PC-9 (cell line): ENCODE measurements around the gene AOAH. TPM values are rescaled to one million over a fixed set of nuclear protein-coding genes. Genes with fewer than 3 reads are reported as not detected.

Experiments
- BruUV-seq: library from RNA; stranded (reverse); fragments of 400-500 nt; replicated peaks from 2 replicates; lab custom pipeline; 2021; lab: Mats Ljungman, UMichigan
- CTCF ChIA-PET: fragments of 300-600 bp; sonication (Branson Sonifier 250); formaldehyde crosslinking; loops from one replicate; lab custom pipeline; 2022; ENCODE audit warnings: antibody characterized with exemption; lab: Charles Lee
- POLR2A ChIA-PET: fragments of 300-600 bp; sonication (Branson Sonifier 250); formaldehyde crosslinking; loops from one replicate; lab custom pipeline; 2022; ENCODE audit warnings: antibody characterized with exemption; ENCODE audit not compliant: unreplicated experiment; lab: Charles Lee
- DNase-seq, 2 experiments: peaks; one replicate each; pipeline versions ENCODE4 v3.0.0 to v3.0.0-alpha.2; 2015 to 2022; ENCODE audit warnings: mixed read lengths in 1 of 2
- H2AFZ ChIP-seq: fragments of 200-600 bp; sonication (generic); 2 replicates; pipeline ENCODE4 v1.8.1; 2017; ENCODE audit warnings: antibody characterized with exemption
- H3F3A ChIP-seq: fragments of 200-600 bp; sonication (generic); 2 replicates; pipeline ENCODE4 v1.8.1; 2017; ENCODE audit warnings: antibody characterized with exemption, mild to moderate bottlenecking, low read depth; ENCODE audit not compliant: insufficient read depth
- H3K27ac ChIP-seq: fragments of 200-600 bp; sonication (generic); 2 replicates; pipeline ENCODE4 v1.6.1; 2016; ENCODE audit warnings: mixed run types
- H3K27me3 ChIP-seq: fragments of 200-600 bp; sonication (generic); 2 replicates; pipeline ENCODE4 v1.6.1; 2016; ENCODE audit warnings: low read depth, mixed run types; ENCODE audit not compliant: insufficient read depth
- H3K36me3 ChIP-seq: fragments of 200-600 bp; sonication (generic); 2 replicates; pipeline ENCODE4 v1.6.1; 2016; ENCODE audit warnings: low read depth, mixed run types
- H3K4me1 ChIP-seq: fragments of 200-600 bp; sonication (generic); replicated peaks from 2 replicates; pipeline ENCODE4 v1.6.1; 2016; ENCODE audit warnings: mixed run types; ENCODE audit not compliant: insufficient read depth
- H3K4me2 ChIP-seq: fragments of 200-600 bp; sonication (generic); 2 replicates; pipeline ENCODE4 v1.6.1; 2017; ENCODE audit warnings: mixed run types
- H3K4me3 ChIP-seq: fragments of 200-600 bp; sonication (generic); 2 replicates; pipeline ENCODE4 v1.6.1; 2016; ENCODE audit warnings: mixed run types
- H3K79me2 ChIP-seq: fragments of 200-600 bp; sonication (generic); 2 replicates; pipeline ENCODE4 v1.6.1; 2017; ENCODE audit warnings: low read depth, mixed run types
- H3K9me2 ChIP-seq: fragments of 200-600 bp; sonication (generic); 2 replicates; pipeline ENCODE4 v1.8.1; 2017; ENCODE audit warnings: mild to moderate bottlenecking; ENCODE audit not compliant: insufficient read depth
- H3K9me3 ChIP-seq: fragments of 200-600 bp; sonication (generic); 2 replicates; pipeline ENCODE4 v1.8.1; 2016; ENCODE audit warnings: low read depth; ENCODE audit not compliant: insufficient read depth
- H4K20me1 ChIP-seq: fragments of 200-600 bp; sonication (generic); 2 replicates; pipeline ENCODE4 v1.8.1; 2017; ENCODE audit not compliant: insufficient read depth
- EZH2 ChIP-seq: fragments of 200-600 bp; sonication (generic); IDR thresholded peaks from 2 replicates; pipeline ENCODE4 v1.8.0; 2017; ENCODE audit warnings: antibody characterized with exemption, low read depth
- intact Hi-C: fragments of 100-400 bp; cut with micrococcal nuclease; formaldehyde crosslinking; loops from one replicate; pipeline ENCODE4 v1.10.0; 2022; ENCODE audit not compliant: unreplicated experiment
- total RNA-seq: library from RNA; stranded (reverse); gene quantifications from 2 replicates; pipeline ENCODE4 v1.2.3, GENCODE V29; 2021
- TF ChIP-seq, protein P1 (sequence below): fragments of 200-600 bp; sonication (generic); conservative IDR thresholded peaks from 2 replicates; pipeline ENCODE4 v1.6.1; 2017; ENCODE audit warnings: mixed run types, antibody characterized with exemption, mild to moderate bottlenecking, moderate library complexity

Gene AOAH
- total RNA-seq, 1 experiment from 2014 or later = not detected

DNA sequence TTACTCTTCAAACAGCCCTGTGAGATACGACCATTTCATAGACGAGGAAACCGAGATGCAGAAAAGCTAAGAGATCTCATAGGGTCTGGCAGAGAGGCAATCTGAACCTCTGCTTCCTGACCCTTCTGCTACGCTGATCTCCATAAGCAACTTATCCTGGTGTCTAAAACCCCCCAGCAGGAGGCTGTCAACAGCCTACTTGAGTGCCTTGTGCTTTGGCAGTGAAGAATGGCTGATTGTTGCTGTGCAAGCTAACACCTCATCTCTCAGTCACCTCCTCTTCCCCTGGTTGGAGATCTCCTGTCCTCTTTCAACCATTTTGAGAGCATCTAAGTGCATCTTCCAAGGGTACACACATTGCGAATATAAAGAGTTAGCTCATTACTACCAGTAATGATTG lies 86.2 kb downstream of the AOAH start:
- intact Hi-C loops = no loop called here
- no peaks in the 10 kb centered on the region for H3F3A ChIP-seq
- no peak overlapping the region for H2AFZ ChIP-seq
- TF ChIP-seq EZH2 = no peak
- TF ChIP-seq, protein P1, sequence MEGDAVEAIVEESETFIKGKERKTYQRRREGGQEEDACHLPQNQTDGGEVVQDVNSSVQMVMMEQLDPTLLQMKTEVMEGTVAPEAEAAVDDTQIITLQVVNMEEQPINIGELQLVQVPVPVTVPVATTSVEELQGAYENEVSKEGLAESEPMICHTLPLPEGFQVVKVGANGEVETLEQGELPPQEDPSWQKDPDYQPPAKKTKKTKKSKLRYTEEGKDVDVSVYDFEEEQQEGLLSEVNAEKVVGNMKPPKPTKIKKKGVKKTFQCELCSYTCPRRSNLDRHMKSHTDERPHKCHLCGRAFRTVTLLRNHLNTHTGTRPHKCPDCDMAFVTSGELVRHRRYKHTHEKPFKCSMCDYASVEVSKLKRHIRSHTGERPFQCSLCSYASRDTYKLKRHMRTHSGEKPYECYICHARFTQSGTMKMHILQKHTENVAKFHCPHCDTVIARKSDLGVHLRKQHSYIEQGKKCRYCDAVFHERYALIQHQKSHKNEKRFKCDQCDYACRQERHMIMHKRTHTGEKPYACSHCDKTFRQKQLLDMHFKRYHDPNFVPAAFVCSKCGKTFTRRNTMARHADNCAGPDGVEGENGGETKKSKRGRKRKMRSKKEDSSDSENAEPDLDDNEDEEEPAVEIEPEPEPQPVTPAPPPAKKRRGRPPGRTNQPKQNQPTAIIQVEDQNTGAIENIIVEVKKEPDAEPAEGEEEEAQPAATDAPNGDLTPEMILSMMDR = no peak
- no peaks in the 10 kb centered on the region for H3K9me2 ChIP-seq
- no peak for DNase-seq
- H3K27me3 ChIP-seq = peaks cover 100% of the 10 kb centered on the region
- ChIA-PET POLR2A (no interaction called here), CTCF (no interaction called here)
- H3K79me2 ChIP-seq = no peaks in the 10 kb centered on the region
- no peak overlapping the region for H3K4me2 ChIP-seq
- H3K4me3 ChIP-seq = no peak overlapping the region
- no peaks in the 10 kb centered on the region for H3K9me3 ChIP-seq
- no peaks in the 10 kb centered on the region for H4K20me1 ChIP-seq
- no peaks in the 10 kb centered on the region for H3K4me1 ChIP-seq
- no TSS peak for BruUV-seq
- H3K36me3 ChIP-seq = no peaks in the 10 kb centered on the region
- H3K27ac ChIP-seq = no peak overlapping the region

DNA sequence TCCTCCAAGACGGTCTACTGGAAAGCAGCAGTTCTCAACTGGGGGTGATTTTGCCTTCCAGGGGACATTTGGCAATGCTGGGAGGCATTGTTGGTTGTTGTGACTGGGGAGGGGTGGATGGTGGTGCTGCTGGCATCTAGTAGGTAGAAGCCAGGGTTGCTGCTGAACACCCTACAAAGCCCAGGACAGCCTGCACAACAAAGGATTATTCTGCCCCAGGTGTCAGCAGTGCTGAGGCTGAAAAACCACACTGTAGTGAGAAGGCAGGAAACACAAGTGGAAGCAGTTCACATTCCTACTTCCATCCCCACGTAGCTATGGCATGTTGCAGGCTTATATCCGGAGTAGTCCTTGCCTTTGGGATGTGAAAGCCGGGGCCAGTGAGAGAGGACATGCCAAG lies 86.9 kb downstream of the AOAH start:
- H3K36me3 ChIP-seq = no peaks in the 10 kb centered on the region

DNA sequence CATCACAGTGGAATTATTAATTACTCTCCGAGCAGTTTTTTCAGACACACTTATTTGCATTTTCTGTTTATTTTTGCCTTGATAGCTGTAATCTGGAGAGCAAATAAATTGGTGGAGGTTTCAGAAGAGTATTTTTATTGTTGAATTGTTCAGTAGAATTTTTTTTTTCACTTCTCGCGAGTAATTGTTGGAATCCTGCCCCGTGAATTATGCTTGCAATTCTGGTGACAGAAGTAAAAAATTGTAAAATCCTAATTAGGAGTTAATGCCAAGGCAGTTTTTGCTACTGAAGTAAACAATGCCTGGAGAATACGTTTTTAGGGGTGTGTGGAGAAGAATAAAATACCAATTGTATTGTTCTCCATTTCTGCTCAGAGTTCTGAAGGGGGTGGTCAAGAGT lies 88.2 kb downstream of the AOAH start:
- no peaks in the 10 kb centered on the region for H3K4me1 ChIP-seq
- H3F3A ChIP-seq = no peaks in the 10 kb centered on the region
- peaks cover 100% of the 10 kb centered on the region for H3K27me3 ChIP-seq
- CTCF ChIA-PET = no interaction called here
- POLR2A ChIA-PET = no interaction called here
- H3K36me3 ChIP-seq = no peaks in the 10 kb centered on the region
- TF ChIP-seq, protein P1 = no peak
- no peak for TF ChIP-seq EZH2
- no peaks in the 10 kb centered on the region for H3K9me3 ChIP-seq
- no peak overlapping the region for H2AFZ ChIP-seq
- intact Hi-C loops = no loop called here
- H3K79me2 ChIP-seq = no peaks in the 10 kb centered on the region
- BruUV-seq = no TSS peak
- H3K27ac ChIP-seq = no peak overlapping the region
- no peak for DNase-seq
- H3K9me2 ChIP-seq = no peaks in the 10 kb centered on the region
- H3K4me3 ChIP-seq = no peak overlapping the region
- no peaks in the 10 kb centered on the region; the same call in 1 of the 2 replicates for H4K20me1 ChIP-seq
- no peak overlapping the region for H3K4me2 ChIP-seq

More for the DNA sequence above, 86.9 kb downstream of the AOAH start:
- Histone ChIP-seq H3K4me2 (no peak overlapping the region), H3K4me3 (no peak overlapping the region), H3K27me3 (peaks cover 100% of the 10 kb centered on the region), H4K20me1 (no peaks in the 10 kb centered on the region), H3K27ac (no peak overlapping the region), H2AFZ (no peak overlapping the region), H3K4me1 (no peaks in the 10 kb centered on the region), H3K79me2 (no peaks in the 10 kb centered on the region), H3K9me2 (no peaks in the 10 kb centered on the region), H3K9me3 (no peaks in the 10 kb centered on the region), H3F3A (no peaks in the 10 kb centered on the region)
- no peak for TF ChIP-seq EZH2
- TF ChIP-seq, protein P1 = no peak
- CTCF ChIA-PET = no interaction called here
- DNase-seq = no peak
- intact Hi-C loops = no loop called here
- no TSS peak for BruUV-seq
- POLR2A ChIA-PET = no interaction called here
